GM21786 (cell line): Measurements from ENCODE around the gene CRKL.
"Not testable (repeated sequence)": the region's sequence is repeated elsewhere in the genome, so short reads cannot be mapped to it uniquely, and the experiment has no call there.

Source experiments
- ATAC-seq: cut with Tn5 transposase; IDR thresholded peaks from one replicate; pipeline ENCODE4 v1.9.1; 2021; ENCODE audit not compliant: unreplicated experiment

CRKL gene

DNA sequence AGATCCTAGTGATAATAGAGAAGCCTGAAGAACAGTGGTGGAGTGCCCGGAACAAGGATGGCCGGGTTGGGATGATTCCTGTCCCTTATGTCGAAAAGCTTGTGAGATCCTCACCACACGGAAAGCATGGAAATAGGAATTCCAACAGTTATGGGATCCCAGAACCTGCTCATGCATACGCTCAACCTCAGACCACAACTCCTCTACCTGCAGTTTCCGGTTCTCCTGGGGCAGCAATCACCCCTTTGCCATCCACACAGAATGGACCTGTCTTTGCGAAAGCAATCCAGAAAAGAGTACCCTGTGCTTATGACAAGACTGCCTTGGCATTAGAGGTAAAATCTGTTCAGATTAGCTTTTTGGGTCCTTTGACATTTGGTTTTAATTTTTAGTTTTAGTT is 16.7 kb downstream of the CRKL start:
- ATAC-seq: no peak

DNA sequence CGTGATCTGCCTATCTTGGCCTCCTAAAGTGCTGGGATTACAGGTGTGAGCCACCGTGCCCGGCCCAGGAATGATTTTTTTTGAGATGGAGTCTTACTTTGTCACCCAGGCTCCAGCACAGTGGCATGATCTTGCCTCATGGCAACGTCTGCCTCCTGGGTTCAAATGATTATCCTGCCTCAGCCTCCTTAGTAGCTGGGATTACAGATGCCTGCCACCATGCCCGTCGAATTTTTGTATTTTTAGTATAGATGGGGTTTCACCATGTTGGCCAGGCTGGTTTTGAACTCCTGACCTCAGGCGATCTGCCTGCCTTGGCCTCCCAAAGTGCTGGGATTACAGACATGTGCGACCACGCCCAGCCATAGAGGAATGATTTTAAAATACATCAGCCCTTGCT is 17.8 kb downstream of the CRKL start:
- not testable (repeated sequence) for ATAC-seq

DNA sequence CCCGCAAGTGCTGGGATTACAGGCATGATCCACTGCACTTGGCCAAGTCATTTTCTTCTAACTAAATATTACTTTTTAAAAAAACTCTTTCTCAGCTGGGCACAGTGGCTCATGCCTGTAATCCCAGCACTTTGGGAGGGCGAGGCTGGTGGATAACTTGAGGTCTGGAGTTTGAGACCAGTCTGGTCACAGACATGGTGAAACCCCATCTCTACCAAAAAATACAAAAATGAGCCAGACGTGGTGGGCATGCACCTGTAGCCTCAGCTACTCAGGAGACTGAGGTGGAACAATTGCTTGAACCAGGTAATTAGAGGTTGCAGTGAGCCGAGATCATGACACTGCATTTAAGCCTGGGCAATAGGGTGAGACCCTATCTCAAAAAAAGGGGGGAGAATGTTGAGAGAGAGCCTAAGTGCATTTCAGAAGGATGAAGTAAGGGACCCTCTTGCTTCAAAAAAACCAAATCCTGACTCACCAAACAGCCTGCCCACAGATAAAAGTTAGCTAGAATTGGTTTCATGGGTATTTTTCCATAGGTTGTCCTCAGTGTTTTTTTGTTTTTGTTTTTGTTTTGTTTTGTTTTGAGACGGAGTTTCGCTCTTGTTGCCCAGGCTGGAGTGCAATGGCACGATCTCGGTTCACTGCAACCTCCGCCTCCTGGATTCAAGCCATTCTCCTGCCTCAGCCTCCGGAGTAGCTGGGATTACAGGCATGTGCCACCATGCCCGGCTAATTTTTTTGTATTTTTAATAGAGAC is 18.8 kb downstream of the CRKL start:
- not testable (repeated sequence) for ATAC-seq

DNA sequence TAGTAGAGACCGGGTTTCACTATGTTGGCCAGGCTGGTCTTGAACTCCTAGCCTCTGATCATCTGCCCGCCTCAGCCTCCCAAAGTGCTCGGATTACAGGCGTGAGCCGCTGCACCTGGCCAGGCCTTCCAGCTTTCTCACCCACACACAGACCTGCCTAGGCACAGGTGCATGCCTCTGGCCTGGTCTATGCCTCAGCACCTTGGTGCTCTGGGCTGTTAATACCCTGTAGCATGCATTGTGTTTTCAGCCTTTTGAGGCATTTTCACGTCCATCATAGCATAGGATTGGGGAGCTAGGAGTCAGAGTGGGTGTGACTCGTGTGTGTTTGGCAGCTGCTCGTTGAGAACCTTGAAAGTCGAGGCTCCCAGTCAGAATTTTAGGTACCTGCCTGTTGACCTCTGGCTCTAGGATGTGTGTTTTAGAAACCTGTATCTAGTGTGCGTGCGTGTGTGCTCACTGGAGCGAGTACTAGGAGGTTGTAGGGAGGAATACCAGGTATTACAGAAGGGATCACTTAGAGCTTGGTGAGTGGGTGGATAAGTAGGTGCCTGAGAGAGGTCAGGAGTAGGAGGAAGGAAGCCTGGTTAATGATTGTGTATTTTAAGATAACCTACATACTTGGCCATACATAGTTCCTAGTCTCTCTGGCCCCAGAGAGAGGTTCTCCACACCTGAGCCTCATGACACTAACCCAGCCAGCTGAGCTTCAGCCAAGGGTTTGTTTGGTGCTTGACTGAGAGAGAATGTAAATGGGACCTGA is 20.0 kb downstream of the CRKL start:
- ATAC-seq: no peak

- ATAC-seq: no peak
These were observed 20.8 kb downstream of the CRKL start for GRCh38 chr22:20937794-20938671.

DNA sequence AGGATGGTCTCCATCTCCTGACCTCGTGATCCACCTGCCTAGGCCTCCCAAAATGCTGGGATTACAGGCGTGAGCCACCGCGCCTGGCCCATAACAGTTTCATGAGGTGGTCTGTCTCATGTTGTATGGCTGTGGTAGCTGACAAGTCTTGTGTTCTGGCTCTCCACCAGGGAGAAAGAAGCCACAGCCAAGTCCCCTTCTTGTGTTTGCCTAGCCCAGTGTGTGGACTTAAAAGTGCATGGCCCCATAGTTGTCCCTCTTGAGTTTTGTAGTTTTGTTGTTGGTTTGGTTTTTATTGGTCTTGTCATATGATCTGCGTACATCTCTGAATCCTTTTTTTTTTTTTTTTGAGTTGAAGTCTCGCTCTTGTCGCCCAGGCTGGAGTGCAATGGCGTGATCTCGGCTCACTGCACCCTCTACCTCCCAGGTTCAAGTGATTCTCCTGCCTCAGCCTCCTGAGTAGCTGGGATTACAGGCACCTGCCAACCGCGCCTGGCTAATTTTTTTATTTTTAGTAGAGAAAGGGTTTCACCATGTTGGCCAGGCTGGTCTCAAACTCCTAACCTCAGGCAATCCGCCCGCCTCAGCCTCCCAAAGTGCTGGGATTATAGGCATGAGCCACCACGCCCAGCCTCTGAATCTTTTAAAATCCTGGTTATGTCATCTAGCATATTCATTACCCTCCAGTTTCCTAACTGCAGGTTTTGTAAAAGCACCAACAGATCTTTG is 22.4 kb downstream of the CRKL start:
- ATAC-seq: not testable (repeated sequence)

DNA sequence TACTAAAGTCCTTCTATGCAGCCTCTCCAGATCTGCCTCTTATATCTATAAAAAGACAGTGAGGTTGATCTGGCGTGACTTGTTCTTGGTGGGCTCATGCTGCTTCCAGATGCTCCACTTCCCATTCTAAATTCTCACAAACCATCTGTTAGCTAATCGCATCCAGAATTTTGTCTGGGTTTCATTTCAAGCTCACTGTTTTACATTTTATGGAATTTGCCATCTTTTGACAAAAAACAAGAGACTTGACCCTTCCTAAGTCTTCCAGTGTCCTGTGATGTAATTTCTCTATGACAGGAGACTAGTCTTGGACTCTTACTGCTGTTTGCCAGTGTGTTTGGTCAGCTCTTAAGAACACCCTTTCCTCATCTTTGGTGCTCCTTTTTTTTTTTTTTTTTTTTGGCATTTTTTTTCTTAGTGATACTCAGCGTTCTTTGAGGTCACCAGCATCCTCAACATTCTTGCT is 23.0 kb downstream of the CRKL start:
- ATAC-seq: no peak

DNA sequence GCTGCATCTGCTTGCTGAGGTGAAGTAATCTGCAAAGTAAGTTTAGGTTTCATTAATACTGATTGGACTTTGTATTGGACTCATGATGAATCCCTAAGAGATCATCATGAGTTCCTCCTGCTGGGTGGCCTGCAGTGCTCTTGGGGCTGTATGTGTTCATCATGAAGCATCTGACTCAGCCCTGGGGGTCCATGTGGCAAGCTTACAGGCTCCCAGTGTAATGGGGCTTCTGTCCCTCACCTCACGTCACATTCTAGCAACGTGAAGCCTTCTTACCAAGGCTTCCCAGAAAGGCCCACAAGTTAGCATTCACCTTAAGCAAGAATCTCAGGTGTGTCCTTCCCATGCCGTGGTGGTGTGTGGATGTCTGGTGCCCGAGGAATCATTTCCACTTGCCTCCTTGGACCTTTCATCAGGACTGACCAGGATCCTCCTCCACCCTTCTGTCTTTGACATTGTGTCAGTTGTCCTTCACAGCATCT is 23.7 kb downstream of the CRKL start:
- ATAC-seq: no peak

DNA sequence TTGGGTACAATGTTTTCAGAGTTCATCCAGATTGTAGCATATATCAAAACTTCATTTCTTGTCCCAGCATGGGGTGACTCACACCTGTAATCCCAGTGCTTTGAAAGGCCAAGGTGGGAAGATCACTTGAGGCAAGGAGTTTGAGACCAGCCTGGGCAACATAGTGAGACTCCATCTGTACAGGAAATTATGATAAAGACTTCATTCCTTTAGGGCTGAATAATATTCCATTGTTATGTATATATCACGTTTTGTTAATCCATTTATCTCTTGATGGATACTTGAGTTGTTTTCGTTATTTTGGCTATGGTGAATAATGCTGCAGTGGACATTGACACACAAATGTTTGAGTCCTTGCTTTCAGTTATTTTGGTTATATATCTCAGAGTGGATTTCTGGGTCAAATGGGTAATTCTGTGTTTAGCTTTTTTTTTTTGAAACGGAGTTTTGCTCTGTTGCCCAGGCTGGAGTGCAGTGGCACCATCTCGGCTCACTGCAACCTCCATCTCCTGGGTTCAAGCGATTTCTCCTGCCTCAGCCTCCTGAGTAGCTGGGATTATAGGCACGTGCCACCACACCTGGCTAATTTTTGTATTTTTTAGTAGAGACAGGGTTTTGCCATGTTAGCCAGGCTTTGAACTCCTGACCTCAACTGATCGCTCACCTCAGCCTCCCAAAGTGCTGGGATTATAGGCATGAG is 25.1 kb downstream of the CRKL start:
- ATAC-seq: not testable (repeated sequence)

DNA sequence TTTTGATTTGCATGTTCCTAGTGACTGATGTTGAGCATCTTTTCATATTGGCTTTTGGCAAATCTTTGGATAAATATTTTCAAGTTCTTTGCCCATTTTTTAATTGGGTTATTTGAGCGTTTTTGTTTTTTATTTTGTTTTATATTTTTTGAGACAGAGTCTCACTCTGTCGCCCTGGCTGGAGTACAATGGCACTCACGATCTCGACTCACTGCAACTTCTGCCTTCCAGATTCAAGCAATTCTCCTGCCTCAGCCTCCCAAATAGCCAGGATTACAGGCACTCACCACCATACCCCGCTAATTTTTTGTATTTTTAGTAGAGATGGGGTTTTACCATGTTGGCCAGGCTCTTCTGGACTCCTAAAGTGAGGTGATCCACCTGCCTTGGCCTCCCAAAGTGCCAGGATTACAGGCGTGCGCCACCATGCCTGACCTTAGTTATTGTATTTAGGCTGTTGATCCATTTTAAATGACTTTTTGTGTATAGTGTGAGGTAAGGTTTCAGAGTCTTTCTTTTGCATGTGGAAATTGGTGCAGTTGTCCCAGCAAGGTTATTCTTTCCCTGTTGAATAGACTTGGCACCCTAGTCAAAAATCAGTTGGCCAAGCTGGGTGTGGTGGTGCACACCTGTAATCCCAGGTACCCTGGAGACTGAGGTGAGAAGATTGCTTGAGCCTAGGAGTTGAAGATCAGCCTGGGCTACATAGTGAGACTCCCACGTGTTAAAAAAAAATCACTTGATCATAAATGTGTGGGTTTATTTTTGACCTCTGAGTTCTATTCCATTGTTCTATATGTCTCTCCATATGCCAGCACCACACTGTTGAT is 26.1 kb downstream of the CRKL start:
- ATAC-seq: no peak

GRCh38 chr22:20944042-20944441 is 26.8 kb downstream of the CRKL start:
- ATAC-seq: no peak

- ATAC-seq: no peak
These were observed 28.3 kb downstream of the CRKL start for GRCh38 chr22:20945578-20945934.

DNA sequence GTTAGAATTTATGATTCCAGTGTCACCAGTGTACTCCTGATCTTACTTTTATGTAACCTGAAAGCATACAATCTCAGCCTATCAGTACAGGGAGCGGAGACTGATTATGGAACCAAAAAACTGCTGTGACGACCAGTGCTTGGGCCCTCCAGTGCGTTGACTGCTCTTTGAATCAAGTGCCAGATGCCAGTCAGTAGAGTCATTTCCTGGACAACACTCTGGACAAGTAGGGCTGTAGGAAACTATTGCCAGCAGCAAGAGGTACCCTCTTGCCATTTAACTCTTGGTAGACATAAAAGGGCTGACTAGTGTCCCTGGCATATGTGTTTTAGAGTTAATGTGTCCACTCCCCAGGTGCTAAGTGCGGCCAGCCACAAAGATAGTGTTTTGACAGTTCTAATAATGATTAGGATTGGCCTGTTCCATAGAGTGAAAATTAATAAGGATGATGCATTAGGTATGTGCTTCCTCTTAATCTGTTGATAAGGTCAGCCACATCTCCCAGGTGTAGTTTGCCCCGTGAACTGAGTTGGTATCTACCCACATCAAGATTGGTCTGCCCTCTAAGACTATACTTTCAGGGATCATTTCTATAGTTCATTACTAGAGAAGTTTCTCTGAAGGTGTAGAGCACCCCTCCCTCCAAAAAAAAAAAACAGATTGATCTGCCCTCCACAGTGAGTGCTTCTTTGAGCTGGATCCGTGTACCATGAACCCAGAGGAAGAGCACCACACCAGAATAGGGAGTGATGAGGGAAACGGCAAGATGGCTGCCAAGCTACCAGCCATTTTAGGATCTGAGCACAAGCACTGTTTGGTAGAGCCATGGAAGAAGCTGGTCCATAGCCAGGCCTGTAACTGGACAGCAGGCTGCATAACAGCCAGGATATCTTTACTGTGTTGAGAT is 29.1 kb downstream of the CRKL start:
- no peak for ATAC-seq

DNA sequence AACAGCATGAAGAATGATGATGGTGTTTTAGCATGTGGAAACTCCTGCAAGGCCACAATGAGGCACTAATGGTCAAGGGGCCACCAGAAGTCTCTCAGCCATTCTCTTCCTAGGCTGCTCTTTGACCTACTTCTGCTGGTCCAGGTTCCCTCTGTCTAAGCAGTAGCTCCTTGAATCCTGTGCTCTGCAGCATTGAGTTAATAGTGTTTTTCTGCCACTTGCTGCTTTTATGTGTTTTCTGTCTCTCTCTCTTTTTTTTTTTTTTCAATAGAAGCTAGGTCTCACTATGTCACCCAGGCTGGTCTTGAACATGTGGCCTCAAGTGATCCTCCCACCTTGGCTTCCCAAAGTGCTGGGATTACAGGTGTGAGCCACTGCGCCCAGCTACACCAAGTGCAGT is 29.8 kb downstream of the CRKL start:
- no peak for ATAC-seq

DNA sequence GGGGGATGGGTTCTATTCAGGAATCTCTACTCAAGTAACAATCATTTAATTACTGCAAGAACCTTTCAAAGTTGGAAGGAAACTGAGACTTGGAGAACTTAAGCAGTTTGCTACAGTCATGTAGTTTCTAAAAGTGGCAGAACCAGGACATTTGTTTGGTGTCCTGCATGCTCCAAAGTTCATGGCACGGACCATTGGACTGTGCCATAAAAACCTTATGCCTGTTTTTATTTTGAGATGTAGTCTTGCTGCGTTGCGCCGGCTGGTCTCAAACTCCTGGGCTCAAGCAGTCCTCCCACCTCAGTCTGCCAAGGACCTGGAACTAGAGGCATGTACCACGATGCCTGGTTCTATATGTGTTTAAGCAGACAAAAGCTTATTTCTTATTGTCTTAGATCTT is 31.2 kb downstream of the CRKL start:
- ATAC-seq: no peak

GRCh38 chr22:20948989-20949388 is 31.8 kb downstream of the CRKL start:
- no peak for ATAC-seq

DNA sequence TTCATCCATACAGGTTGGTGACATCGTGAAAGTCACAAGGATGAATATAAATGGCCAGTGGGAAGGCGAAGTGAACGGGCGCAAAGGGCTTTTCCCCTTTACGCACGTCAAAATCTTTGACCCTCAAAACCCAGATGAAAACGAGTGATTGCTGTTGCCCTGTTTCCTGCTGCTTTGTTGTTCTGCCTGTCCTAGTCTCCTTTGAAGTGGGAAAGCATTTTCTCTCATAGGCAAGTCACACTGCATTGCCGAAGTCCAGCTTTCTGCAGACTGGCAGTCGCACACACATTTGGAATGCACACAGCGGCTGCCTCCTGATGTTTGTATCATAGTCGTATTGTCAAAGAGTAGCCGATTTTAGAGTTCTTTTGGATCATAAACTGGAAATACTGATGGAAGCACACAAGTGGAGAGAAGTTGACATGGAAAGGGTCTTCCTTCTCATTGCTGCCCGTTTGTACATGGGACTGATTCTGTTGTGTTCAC is 32.5 kb downstream of the CRKL start:
- ATAC-seq: no peak
